ENCODE measurements around the gene OCIAD1.
A peak's percentile ranks its signal among the peaks of the same experiment; 100 is the strongest.

The OCIAD1 gene, protein sequence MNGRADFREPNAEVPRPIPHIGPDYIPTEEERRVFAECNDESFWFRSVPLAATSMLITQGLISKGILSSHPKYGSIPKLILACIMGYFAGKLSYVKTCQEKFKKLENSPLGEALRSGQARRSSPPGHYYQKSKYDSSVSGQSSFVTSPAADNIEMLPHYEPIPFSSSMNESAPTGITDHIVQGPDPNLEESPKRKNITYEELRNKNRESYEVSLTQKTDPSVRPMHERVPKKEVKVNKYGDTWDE

DNA sequence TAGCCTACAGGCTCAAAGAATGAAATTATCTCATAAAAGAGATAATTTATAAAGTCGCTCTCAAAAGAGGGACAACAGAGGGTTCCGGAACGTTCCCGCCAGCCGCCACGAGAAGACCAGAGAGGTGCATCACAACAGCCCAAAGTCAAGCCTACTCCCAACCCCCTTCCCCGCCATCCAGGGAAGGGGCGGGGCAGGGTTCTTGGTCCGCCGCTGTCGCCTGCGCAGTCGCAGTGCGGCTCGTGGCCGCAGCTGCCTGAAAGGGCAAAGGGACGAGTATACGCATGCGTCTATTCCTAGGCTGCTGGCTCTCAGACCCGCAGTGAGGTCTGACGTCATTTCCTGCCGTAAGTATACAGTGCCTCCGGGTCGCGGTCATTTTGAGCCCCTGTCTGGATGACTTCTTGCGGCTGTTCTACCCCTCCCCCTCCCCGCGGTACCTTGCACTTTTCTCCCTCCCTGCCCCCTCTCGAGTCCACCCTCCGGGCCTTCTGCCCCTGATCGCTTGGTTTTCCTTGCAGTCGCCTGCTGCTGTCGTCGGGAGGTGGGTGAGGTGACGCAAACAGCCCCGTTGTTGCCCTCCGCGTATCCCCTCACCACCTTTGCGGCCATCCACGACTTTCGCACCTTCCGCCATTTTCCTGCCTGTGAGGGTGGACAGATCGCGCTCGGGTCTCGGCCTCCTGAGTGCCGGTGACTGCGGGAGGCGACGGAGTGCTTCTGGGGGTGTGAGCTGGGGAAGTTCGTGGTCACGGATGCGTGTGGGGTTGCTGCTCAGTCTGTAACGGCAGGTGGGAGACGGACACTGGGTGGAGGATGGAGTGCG lies at the start of gene OCIAD1:
Gene OCIAD1, plus strand, starts transcription at position 383 of the 826 bp plus-strand sequence. CDS start 1,537 bp downstream, outside the sequence.
- TF ChIP-seq, protein P1, sequence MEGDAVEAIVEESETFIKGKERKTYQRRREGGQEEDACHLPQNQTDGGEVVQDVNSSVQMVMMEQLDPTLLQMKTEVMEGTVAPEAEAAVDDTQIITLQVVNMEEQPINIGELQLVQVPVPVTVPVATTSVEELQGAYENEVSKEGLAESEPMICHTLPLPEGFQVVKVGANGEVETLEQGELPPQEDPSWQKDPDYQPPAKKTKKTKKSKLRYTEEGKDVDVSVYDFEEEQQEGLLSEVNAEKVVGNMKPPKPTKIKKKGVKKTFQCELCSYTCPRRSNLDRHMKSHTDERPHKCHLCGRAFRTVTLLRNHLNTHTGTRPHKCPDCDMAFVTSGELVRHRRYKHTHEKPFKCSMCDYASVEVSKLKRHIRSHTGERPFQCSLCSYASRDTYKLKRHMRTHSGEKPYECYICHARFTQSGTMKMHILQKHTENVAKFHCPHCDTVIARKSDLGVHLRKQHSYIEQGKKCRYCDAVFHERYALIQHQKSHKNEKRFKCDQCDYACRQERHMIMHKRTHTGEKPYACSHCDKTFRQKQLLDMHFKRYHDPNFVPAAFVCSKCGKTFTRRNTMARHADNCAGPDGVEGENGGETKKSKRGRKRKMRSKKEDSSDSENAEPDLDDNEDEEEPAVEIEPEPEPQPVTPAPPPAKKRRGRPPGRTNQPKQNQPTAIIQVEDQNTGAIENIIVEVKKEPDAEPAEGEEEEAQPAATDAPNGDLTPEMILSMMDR (IDR thresholded peaks at IDR 0.05): no peak
- no peak for TF ChIP-seq ZFX (IDR thresholded peaks at IDR 0.05; ENCODE audit: borderline replicate concordance)
- H3K27ac ChIP-seq: peak within 1 kb of the TSS; percentile 90

DNA sequence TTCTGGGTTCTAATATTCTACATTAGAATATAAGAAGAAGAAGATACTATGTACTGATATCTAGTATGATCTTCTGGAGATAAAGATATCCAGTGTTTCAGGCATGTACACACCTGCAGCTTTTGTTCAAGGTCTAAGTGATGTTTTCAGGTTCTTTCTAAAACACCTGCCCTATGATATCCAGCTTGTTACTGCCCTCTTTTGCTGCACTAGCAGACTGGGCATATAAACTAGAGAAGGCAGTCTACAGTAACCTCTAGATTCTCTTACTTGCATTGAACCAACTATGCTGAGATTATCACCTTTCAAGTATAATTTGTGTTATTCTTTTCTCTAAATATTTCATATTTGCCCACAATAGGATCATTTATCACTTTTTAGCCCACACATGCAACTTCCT lies 48.9 kb upstream of the OCIAD1 start:
- TF ChIP-seq ZFX (IDR thresholded peaks at IDR 0.05; ENCODE audit: borderline replicate concordance): no peak
- TF ChIP-seq, protein P1 (IDR thresholded peaks at IDR 0.05): no peak
- H3K27ac ChIP-seq: peak overlapping the region; percentile 98

DNA sequence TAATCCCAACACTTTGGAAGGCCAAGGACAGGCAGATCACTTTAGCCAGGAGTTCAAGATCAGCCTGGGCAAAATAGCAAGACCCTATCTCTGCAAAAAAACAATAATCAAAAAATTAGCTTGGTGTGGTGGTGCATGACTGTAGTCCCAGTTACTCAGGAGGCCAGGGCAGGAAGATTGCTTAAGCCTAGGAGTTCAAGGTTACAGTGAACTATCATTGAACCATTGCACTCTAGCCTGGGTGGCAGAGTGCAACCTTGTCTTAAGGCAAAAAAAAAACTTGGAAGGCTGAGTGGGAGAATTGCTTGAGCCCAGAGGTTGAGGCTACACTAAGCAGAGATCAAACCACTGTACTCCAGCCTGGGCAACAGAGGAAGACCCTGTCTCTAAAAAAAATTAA lies 45.6 kb upstream of the OCIAD1 start:
- TF ChIP-seq ZFX (IDR thresholded peaks at IDR 0.05; ENCODE audit: borderline replicate concordance): no peak
- TF ChIP-seq, protein P1 (IDR thresholded peaks at IDR 0.05): no peak
- H3K27ac ChIP-seq: no peak overlapping the region

DNA sequence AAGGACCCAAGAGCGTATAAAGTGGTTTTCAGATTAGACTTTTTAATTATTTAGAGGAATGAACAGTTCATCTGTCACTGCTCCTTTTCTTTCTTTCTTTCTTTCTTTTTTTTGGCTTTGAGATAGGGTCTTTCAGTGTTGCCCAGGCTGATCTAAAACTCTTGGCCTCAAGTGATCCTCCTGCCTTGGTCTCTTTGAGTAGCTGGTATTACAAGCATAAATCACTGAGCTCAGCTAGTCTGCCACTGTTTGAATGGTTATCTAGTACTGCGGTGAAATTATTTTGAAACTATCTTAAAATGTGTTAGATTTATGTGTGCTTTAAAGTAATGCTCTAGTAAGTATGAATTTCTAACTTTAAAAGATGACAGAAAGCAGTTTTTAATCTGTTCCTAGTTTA lies 44.3 kb upstream of the OCIAD1 start:
- H3K27ac ChIP-seq: no peak overlapping the region
- TF ChIP-seq ZFX (IDR thresholded peaks at IDR 0.05; ENCODE audit: borderline replicate concordance): no peak

DNA sequence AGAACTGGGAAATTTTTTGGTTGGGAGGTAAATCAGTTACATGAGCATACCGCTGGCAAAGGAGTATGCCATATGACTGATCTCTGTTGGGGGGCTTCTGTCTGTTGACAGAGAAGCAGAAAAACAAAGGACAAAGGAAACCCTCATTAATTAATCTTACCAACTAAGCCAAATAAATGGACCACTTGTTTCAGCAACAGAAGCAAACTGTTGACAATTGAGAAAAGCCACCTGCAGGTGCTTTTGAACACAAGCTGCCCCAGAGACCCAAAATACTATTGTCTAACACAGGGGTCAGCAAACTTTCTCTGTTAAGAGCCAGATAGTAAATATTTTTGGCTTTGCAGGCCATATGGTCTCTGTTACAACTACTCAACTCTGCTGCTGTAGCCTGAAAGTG lies 43.8 kb upstream of the OCIAD1 start:
- no peak overlapping the region for H3K27ac ChIP-seq
- TF ChIP-seq, protein P1 (IDR thresholded peaks at IDR 0.05): no peak
- TF ChIP-seq ZFX (IDR thresholded peaks at IDR 0.05; ENCODE audit: borderline replicate concordance): no peak

DNA sequence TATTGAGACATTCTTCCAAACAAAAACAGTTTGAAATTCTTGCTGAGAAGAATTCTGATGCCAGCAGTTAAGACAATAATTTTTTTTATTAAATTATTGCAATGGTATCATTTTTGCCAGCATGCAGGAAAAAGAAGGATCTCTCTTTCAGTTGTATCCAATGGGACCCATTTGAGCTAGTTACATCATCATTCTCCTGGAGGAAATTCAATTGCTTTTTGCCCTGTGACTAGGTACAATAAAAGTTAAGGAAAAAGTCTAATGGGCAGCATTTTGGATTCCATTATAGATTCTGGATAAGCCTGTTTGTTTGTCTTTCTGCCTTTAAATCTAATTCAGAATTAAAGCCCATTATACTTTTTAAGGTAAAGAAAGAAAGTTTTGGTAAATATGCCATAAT lies 40.3 kb upstream of the OCIAD1 start:
- no peak overlapping the region for H3K27ac ChIP-seq
- TF ChIP-seq ZFX (IDR thresholded peaks at IDR 0.05; ENCODE audit: borderline replicate concordance): no peak
- TF ChIP-seq, protein P1 (IDR thresholded peaks at IDR 0.05): no peak

DNA sequence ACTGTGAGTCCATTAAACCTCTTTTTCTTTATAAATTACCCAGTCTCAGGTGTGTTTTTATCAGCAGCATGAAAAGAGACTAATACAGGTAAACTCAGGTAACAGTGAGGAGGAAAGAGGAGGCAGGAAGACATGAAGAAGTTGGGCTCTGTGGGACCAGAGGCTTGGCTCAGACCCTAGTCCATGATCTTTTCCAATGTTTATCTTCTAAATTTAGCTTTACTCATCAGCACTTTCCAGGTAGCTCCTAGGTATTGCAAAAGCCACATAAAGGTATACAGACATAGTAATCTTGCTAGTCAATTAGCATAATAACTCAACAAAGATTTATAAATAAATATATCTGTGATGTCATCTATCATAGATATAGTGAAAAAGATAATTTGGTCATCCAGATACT lies 39.6 kb upstream of the OCIAD1 start:
- TF ChIP-seq, protein P1 (IDR thresholded peaks at IDR 0.05): no peak
- no peak for TF ChIP-seq ZFX (IDR thresholded peaks at IDR 0.05; ENCODE audit: borderline replicate concordance)
- H3K27ac ChIP-seq: no peak overlapping the region

Data from 22Rv1 (cell line).